H1 (cell line): ENCODE data around the gene PPP1R15B. TPM values are rescaled to one million over a fixed set of nuclear protein-coding genes. Genes with fewer than 3 reads are reported as not detected.

ENCODE experiments used
- TBP ChIP-seq: IDR thresholded peaks from 2 replicates; pipeline ENCODE4 v1.6.1; 2011; ENCODE audit warnings: low read depth, low read length, improper control_type of control experiment
- polyA plus RNA-seq, 7 experiments: library from polyadenylated mRNA; depleted of rRNA in 3 of 7; stranded (reverse) in 5 of 7; unstranded in 2 of 7; fragments of >200 nt in 5 of 7; fragments of 200-250 nt in 2 of 7; gene quantifications; 1 replicate in 5 of 7; 2 replicates in 1 of 7; 4 replicates in 1 of 7; pipeline versions ENCODE4 v1.2.1 to v1.2.3, GENCODE V29; 2011 to 2013; ENCODE audit warnings: missing spikeins in 2 of 7, mixed read lengths in 2 of 7
- total RNA-seq: library from RNA; stranded (reverse); fragmentation: NEBNext Ultra II Directional; extraction: Animal tissue kit (Norgen Biotek cat#: 25700); gene quantifications from 2 replicates; pipeline ENCODE4 v1.2.1, GENCODE V29; 2021
- TF ChIP-seq, protein P1 (sequence below): fragments of 300-600 bp; sonication (generic); IDR thresholded peaks from 2 replicates; pipeline ENCODE4 v1.7.1; 2012; ENCODE audit warnings: low read length, moderate library complexity, mild to moderate bottlenecking, inconsistent platforms; ENCODE audit not compliant: insufficient replicate concordance

Gene PPP1R15B
- total and polyA plus RNA-seq, 2 of the 8 experiments (the other 6 are each of a cell fraction or from before 2014, with no cell fraction given), result 14.4 to 72.2 TPM

DNA sequence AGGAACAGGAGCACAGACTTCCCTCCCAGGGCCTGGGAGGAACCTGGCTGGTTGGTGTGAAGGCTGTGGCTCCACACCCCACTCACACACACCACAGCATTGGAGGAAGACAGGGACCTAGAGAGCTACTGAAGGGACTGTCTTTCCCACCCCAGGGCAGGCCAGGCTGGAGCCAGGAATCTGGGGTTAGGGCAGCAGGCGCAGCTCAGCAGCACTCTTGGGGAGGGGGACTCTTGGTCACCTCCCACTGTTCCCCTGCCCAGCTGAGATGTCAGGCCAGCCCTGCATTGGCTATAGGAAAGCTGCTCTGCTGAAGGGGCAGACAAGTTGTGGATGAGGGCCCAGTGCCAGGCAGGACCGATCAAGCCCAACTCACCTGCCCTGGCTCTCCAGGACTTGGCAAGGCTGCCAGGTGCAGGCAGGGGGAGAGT is 50.3 kb downstream of the PPP1R15B start (continued):
- TF ChIP-seq, protein P1, sequence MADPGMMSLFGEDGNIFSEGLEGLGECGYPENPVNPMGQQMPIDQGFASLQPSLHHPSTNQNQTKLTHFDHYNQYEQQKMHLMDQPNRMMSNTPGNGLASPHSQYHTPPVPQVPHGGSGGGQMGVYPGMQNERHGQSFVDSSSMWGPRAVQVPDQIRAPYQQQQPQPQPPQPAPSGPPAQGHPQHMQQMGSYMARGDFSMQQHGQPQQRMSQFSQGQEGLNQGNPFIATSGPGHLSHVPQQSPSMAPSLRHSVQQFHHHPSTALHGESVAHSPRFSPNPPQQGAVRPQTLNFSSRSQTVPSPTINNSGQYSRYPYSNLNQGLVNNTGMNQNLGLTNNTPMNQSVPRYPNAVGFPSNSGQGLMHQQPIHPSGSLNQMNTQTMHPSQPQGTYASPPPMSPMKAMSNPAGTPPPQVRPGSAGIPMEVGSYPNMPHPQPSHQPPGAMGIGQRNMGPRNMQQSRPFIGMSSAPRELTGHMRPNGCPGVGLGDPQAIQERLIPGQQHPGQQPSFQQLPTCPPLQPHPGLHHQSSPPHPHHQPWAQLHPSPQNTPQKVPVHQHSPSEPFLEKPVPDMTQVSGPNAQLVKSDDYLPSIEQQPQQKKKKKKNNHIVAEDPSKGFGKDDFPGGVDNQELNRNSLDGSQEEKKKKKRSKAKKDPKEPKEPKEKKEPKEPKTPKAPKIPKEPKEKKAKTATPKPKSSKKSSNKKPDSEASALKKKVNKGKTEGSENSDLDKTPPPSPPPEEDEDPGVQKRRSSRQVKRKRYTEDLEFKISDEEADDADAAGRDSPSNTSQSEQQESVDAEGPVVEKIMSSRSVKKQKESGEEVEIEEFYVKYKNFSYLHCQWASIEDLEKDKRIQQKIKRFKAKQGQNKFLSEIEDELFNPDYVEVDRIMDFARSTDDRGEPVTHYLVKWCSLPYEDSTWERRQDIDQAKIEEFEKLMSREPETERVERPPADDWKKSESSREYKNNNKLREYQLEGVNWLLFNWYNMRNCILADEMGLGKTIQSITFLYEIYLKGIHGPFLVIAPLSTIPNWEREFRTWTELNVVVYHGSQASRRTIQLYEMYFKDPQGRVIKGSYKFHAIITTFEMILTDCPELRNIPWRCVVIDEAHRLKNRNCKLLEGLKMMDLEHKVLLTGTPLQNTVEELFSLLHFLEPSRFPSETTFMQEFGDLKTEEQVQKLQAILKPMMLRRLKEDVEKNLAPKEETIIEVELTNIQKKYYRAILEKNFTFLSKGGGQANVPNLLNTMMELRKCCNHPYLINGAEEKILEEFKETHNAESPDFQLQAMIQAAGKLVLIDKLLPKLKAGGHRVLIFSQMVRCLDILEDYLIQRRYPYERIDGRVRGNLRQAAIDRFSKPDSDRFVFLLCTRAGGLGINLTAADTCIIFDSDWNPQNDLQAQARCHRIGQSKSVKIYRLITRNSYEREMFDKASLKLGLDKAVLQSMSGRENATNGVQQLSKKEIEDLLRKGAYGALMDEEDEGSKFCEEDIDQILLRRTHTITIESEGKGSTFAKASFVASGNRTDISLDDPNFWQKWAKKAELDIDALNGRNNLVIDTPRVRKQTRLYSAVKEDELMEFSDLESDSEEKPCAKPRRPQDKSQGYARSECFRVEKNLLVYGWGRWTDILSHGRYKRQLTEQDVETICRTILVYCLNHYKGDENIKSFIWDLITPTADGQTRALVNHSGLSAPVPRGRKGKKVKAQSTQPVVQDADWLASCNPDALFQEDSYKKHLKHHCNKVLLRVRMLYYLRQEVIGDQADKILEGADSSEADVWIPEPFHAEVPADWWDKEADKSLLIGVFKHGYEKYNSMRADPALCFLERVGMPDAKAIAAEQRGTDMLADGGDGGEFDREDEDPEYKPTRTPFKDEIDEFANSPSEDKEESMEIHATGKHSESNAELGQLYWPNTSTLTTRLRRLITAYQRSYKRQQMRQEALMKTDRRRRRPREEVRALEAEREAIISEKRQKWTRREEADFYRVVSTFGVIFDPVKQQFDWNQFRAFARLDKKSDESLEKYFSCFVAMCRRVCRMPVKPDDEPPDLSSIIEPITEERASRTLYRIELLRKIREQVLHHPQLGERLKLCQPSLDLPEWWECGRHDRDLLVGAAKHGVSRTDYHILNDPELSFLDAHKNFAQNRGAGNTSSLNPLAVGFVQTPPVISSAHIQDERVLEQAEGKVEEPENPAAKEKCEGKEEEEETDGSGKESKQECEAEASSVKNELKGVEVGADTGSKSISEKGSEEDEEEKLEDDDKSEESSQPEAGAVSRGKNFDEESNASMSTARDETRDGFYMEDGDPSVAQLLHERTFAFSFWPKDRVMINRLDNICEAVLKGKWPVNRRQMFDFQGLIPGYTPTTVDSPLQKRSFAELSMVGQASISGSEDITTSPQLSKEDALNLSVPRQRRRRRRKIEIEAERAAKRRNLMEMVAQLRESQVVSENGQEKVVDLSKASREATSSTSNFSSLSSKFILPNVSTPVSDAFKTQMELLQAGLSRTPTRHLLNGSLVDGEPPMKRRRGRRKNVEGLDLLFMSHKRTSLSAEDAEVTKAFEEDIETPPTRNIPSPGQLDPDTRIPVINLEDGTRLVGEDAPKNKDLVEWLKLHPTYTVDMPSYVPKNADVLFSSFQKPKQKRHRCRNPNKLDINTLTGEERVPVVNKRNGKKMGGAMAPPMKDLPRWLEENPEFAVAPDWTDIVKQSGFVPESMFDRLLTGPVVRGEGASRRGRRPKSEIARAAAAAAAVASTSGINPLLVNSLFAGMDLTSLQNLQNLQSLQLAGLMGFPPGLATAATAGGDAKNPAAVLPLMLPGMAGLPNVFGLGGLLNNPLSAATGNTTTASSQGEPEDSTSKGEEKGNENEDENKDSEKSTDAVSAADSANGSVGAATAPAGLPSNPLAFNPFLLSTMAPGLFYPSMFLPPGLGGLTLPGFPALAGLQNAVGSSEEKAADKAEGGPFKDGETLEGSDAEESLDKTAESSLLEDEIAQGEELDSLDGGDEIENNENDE, result no peak
- no peak for TF ChIP-seq TBP
